ENCODE results near the gene GAR1. TPM values are rescaled to one million over a fixed set of nuclear protein-coding genes. Genes with fewer than 3 reads are reported as not detected.

GAR1 gene
- total and polyA plus RNA-seq, 9 of the 15 experiments (the other 6 are each of a cell fraction or from before 2014, with no cell fraction given) = 35.7 to 194 (median 68.2) TPM

GRCh38 chr4:109810552-109811387 is 4.8 kb upstream of the GAR1 start (continued):
- TF ChIP-seq FOXK2 (conservative IDR thresholded peaks at IDR 0.05 in 1 of 2, IDR thresholded peaks at IDR 0.05 in 1 of 2; ENCODE audit: low read depth in 2 of 2) (peak; percentile 72 to 86; a peak in 3 of 4 replicates), ATF7 (IDR thresholded peaks at IDR 0.05) (peak; percentile 48; the same call in 1 of the 2 replicates), SOX6 (IDR thresholded peaks at IDR 0.05) (peak; percentile 83), JUND (IDR thresholded peaks at IDR 0.05; ENCODE audit: borderline replicate concordance, low read depth, low read length) (0 out of 2 replicates have a peak, but pooled peaks have one; percentile 13), JUND (tag; IDR thresholded peaks at IDR 0.05; ENCODE audit: borderline replicate concordance, low read depth, low read length) (peak; percentile 59; the same call in 2 of the 3 replicates), SMARCA5 (IDR thresholded peaks at IDR 0.05) (peak; percentile 30; the same call in 1 of the 2 replicates), DACH1 (IDR thresholded peaks at IDR 0.05; ENCODE audit: partially characterized antibody) (no peak), MIER1 (IDR thresholded peaks at IDR 0.05; ENCODE audit: low read depth) (peak; percentile 36; the same call in 1 of the 2 replicates), DPF2 (IDR thresholded peaks at IDR 0.05) (peak; percentile 80), HSF4 (CRISPR knock-in tag; IDR thresholded peaks at IDR 0.05; ENCODE audit: borderline replicate concordance) (peak; percentile 34; the same call in 1 of the 2 replicates), ZNF644 (tag; IDR thresholded peaks at IDR 0.05; ENCODE audit: low read depth) (0 out of 2 replicates have a peak, but pooled peaks have one; percentile 34), ARID1B (IDR thresholded peaks at IDR 0.05) (peak; percentile 82), ZNF197 (CRISPR knock-in tag; IDR thresholded peaks at IDR 0.05; ENCODE audit: low read depth) (no peak), SIN3B (IDR thresholded peaks at IDR 0.05; ENCODE audit: low read depth) (no peak), MEIS2 (IDR thresholded peaks at IDR 0.05; ENCODE audit: partially characterized antibody) (peak; percentile 97)
- TF ChIP-seq, protein P1, sequence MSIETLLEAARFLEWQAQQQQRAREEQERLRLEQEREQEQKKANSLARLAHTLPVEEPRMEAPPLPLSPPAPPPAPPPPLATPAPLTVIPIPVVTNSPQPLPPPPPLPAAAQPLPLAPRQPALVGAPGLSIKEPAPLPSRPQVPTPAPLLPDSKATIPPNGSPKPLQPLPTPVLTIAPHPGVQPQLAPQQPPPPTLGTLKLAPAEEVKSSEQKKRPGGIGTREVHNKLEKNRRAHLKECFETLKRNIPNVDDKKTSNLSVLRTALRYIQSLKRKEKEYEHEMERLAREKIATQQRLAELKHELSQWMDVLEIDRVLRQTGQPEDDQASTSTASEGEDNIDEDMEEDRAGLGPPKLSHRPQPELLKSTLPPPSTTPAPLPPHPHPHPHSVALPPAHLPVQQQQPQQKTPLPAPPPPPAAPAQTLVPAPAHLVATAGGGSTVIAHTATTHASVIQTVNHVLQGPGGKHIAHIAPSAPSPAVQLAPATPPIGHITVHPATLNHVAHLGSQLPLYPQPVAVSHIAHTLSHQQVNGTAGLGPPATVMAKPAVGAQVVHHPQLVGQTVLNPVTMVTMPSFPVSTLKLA (conservative IDR thresholded peaks at IDR 0.05) = peak; percentile 29 to 61; a peak in 2 of 4 replicates
- TF ChIP-seq, protein P2, sequence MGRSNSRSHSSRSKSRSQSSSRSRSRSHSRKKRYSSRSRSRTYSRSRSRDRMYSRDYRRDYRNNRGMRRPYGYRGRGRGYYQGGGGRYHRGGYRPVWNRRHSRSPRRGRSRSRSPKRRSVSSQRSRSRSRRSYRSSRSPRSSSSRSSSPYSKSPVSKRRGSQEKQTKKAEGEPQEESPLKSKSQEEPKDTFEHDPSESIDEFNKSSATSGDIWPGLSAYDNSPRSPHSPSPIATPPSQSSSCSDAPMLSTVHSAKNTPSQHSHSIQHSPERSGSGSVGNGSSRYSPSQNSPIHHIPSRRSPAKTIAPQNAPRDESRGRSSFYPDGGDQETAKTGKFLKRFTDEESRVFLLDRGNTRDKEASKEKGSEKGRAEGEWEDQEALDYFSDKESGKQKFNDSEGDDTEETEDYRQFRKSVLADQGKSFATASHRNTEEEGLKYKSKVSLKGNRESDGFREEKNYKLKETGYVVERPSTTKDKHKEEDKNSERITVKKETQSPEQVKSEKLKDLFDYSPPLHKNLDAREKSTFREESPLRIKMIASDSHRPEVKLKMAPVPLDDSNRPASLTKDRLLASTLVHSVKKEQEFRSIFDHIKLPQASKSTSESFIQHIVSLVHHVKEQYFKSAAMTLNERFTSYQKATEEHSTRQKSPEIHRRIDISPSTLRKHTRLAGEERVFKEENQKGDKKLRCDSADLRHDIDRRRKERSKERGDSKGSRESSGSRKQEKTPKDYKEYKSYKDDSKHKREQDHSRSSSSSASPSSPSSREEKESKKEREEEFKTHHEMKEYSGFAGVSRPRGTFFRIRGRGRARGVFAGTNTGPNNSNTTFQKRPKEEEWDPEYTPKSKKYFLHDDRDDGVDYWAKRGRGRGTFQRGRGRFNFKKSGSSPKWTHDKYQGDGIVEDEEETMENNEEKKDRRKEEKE (IDR thresholded peaks at IDR 0.05; ENCODE audit: borderline replicate concordance in 1 of 2, control insufficient read depth in 1 of 2, low read depth in 2 of 2, low read length in 1 of 2) = no peak

Measured in K562 (cell line).